Stomach smooth muscle (tissue), 2 donors: ENCODE data around the gene HFM1.

ENCODE experiments used
- H3K27ac ChIP-seq: one replicate; pipeline ENCODE4 v1.7.0; 2013; ENCODE audit warnings: mild to moderate bottlenecking, low read length, inconsistent platforms
- H3K27me3 ChIP-seq, 2 donors: one replicate each; pipeline ENCODE4 v1.7.0; 2013; ENCODE audit warnings: low read length in 2 of 2; ENCODE audit not compliant: insufficient read depth in 2 of 2, control insufficient read depth in 1 of 2
- H3K36me3 ChIP-seq, 2 donors: one replicate each; pipeline ENCODE4 v1.7.0; 2013; ENCODE audit warnings: low read length in 2 of 2; ENCODE audit not compliant: control insufficient read depth in 2 of 2, insufficient read depth in 2 of 2
- H3K4me1 ChIP-seq: one replicate; pipeline ENCODE4 v1.7.0; 2013; ENCODE audit warnings: low read length; ENCODE audit not compliant: control insufficient read depth, insufficient read depth
- H3K4me3 ChIP-seq, 2 donors: one replicate each; pipeline ENCODE4 v1.7.0; 2013; ENCODE audit warnings: low read length in 2 of 2
- H3K9ac ChIP-seq, 2 donors: one replicate each; pipeline ENCODE4 v1.7.0; 2013; ENCODE audit warnings: low read length in 2 of 2, mild to moderate bottlenecking in 1 of 2
- H3K9me3 ChIP-seq, 2 donors: one replicate each; pipeline ENCODE4 v1.7.0; 2013; ENCODE audit warnings: low read length in 2 of 2; ENCODE audit not compliant: control insufficient read depth in 2 of 2
- donor health status: healthy.
- donor health status: Pancreatic carcinoma.

Gene HFM1

DNA sequence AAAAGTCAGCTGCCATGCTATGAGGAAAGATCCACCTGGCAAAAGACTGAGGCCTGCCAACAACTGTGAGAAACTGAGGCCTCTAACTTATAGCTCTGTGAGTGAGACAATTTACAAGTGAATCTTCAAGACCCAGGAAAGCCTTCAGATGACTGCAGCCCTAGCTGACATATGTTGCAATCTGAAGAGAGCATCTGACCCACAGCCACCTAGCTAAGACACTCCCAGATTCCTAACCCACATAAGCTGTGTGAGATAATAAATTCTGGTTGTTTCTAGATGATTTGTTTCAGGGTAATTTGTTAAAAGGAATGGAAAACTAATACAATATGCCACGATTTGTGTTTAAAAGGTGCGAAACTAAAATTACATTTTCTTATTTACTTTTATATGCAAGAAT, 55.1 kb downstream of the HFM1 start:
- Histone ChIP-seq H3K4me1 (no peaks in the 10 kb centered on the region), H3K36me3 (peaks cover 0 to 4% of the 10 kb centered on the region in 2 donors), H3K27me3 (no peaks in the 10 kb centered on the region), H3K4me3 (no peak overlapping the region), H3K9me3 (no peaks in the 10 kb centered on the region), H3K27ac (no peak overlapping the region), H3K9ac (no peak overlapping the region)

DNA sequence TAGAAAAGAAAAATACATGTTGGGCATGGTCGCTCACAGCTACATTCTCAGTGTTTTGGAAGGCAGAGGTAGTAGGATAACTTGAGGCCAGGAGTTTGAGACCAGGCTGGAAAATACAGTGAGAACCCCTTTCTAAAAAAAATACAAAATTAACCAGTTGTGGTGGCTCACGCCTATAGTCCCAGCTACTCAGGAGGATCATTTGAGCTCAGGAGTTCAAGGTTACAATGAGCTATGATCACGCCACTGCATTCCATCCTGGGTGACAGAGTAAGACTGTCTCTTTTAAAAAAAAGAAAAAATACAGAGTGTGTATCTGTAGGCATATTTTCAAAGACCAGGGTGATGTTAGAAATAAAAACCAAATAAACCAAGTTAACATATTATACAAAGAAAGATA, 57.8 kb downstream of the HFM1 start:
- no peaks in the 10 kb centered on the region for H3K4me1 ChIP-seq
- H3K36me3 ChIP-seq, result no peaks in the 10 kb centered on the region
- no peak overlapping the region for H3K4me3 ChIP-seq
- no peak overlapping the region for H3K27ac ChIP-seq
- H3K9ac ChIP-seq, result no peak overlapping the region
- H3K27me3 ChIP-seq, result no peaks in the 10 kb centered on the region
- H3K9me3 ChIP-seq, result no peaks in the 10 kb centered on the region

DNA sequence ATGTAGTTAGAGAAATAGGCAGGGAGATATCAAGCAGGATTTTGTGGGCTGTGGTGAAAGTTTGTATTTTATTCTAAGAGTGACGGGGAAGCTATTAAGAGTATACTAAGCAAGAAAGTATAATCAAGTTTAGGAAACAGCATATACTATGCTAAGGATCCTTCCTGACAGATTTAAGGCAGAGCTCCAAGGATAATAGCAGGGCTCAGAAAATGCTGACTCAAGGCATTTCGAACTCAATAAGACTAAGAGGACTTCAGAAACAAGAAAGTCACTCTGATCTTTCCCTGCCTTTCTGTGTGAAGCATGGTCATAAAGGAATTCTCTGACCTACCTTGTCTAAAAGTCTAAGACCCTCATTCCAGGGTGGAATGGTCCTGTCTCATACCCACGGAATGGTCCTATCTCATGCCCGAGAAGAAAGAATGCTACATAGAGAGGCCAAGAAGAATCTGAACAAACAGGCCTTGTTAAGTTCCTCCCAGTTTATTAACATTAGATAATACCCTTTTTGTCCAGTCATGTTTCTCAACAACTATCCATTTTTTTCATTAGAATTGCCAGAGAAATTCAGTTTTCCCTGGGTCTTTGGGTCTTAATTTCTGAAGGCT, 59.1 kb downstream of the HFM1 start:
- no peak overlapping the region for H3K27ac ChIP-seq
- no peak overlapping the region for H3K9ac ChIP-seq
- H3K4me3 ChIP-seq, result no peak overlapping the region
- no peaks in the 10 kb centered on the region for H3K36me3 ChIP-seq
- H3K9me3 ChIP-seq, result no peaks in the 10 kb centered on the region
- no peaks in the 10 kb centered on the region for H3K27me3 ChIP-seq
- H3K4me1 ChIP-seq, result no peaks in the 10 kb centered on the region

DNA sequence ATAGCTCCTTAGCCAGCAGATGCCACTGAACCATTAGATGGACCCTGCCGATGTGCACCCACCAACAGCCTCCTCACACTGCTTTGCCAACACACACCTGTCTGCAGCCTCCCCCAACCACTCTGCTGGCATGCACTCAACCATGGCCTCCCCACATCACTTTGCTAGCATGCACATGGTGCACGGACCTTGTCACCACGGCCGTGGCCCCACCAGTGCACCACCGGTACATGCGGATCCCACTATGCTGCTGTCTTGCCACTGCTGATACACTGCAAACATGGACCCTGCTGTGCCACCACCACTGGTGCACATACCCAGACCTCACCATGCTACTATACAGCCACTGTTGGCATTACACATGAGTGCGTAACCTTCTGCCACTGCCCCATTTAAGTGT, 66.1 kb downstream of the HFM1 start:
- no peaks in the 10 kb centered on the region for H3K27me3 ChIP-seq
- no peaks in the 10 kb centered on the region for H3K9me3 ChIP-seq
- no peak overlapping the region for H3K4me3 ChIP-seq
- H3K36me3 ChIP-seq, result peaks cover 6 to 7% of the 10 kb centered on the region in 2 donors
- no peak overlapping the region for H3K9ac ChIP-seq
- no peak overlapping the region for H3K27ac ChIP-seq
- H3K4me1 ChIP-seq, result no peaks in the 10 kb centered on the region

- no peak overlapping the region for H3K27ac ChIP-seq
Measured at GRCh38 chr1:91335603-91336002, 69.0 kb downstream of the HFM1 start.

DNA sequence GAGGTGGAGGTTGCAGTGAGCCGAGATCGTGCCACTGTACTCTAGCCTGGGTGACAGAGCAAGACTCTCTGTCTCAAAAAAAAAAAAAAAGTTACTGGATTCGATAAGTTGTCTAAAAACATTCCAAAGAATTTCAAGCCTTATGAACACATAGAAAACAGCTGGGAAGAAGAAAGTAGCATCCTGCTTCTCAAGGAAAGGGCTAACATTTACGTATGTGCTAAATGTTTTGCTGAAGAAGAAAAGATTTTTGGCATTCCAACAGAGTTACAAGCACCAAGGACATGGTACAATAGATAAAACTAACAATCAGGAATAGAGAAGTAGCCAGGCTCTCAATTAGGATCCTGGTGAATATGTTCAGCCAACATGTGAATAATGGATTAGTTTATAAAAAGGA, 69.8 kb downstream of the HFM1 start:
- H3K4me3 ChIP-seq, result no peak overlapping the region
- H3K9me3 ChIP-seq, result no peaks in the 10 kb centered on the region

More at GRCh38 chr1:91335603-91336002, 69.0 kb downstream of the HFM1 start:
- H3K27me3 ChIP-seq, result no peaks in the 10 kb centered on the region
- H3K4me1 ChIP-seq, result no peaks in the 10 kb centered on the region
- H3K36me3 ChIP-seq, result peaks cover 6 to 7% of the 10 kb centered on the region in 2 donors
- no peak overlapping the region for H3K9ac ChIP-seq
- no peaks in the 10 kb centered on the region for H3K9me3 ChIP-seq
- H3K4me3 ChIP-seq, result no peak overlapping the region

DNA sequence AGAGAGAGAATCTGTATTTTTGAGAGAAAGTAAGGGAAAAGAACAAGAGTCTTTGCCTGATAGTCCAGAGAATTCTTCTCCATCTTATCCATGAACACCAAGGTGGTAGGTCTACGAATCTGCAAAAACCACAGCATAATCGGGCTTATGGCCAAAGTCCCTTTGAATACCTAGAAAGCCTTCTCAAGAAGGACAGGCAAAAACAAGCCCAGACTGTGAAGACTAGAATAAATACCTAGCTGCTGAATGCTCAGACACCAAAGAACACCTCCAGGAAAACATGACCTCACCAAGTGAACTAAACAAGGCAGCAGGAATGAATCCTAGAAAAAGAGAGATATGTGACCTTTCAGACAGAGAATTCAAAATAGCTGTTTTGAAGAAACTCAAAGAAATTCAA, 79.2 kb downstream of the HFM1 start:
- no peaks in the 10 kb centered on the region for H3K9me3 ChIP-seq
- no peak overlapping the region for H3K27ac ChIP-seq
- H3K27me3 ChIP-seq, result no peaks in the 10 kb centered on the region
- no peak overlapping the region for H3K4me3 ChIP-seq
- peaks cover 10 to 13% of the 10 kb centered on the region in 2 donors for H3K36me3 ChIP-seq
- no peak overlapping the region for H3K9ac ChIP-seq
- H3K4me1 ChIP-seq, result no peaks in the 10 kb centered on the region

More for the DNA sequence above, 69.8 kb downstream of the HFM1 start:
- no peak overlapping the region for H3K9ac ChIP-seq
- peaks cover 7 to 8% of the 10 kb centered on the region in 2 donors for H3K36me3 ChIP-seq
- H3K4me1 ChIP-seq, result no peaks in the 10 kb centered on the region
- H3K27ac ChIP-seq, result no peak overlapping the region
- H3K27me3 ChIP-seq, result no peaks in the 10 kb centered on the region

GRCh38 chr1:91314643-91315042, 90.0 kb downstream of the HFM1 start:
- H3K4me3 ChIP-seq, result no peak overlapping the region
- H3K9me3 ChIP-seq, result no peaks in the 10 kb centered on the region

GRCh38 chr1:91311672-91312071, 93.0 kb downstream of the HFM1 start:
- H3K9me3 ChIP-seq, result peaks cover 0 to 3% of the 10 kb centered on the region in 2 donors
- no peak overlapping the region for H3K4me3 ChIP-seq
- no peaks in the 10 kb centered on the region for H3K27me3 ChIP-seq
- no peak overlapping the region for H3K27ac ChIP-seq
- no peaks in the 10 kb centered on the region for H3K4me1 ChIP-seq
- H3K9ac ChIP-seq, result no peak overlapping the region
- peaks cover 0 to 2% of the 10 kb centered on the region in 2 donors for H3K36me3 ChIP-seq

More at GRCh38 chr1:91314643-91315042, 90.0 kb downstream of the HFM1 start:
- Histone ChIP-seq H3K27ac (no peak overlapping the region), H3K4me1 (no peaks in the 10 kb centered on the region), H3K9ac (no peak overlapping the region), H3K36me3 (peaks cover 0 to 2% of the 10 kb centered on the region in 2 donors), H3K27me3 (no peaks in the 10 kb centered on the region)

GRCh38 chr1:91308544-91308943, 96.1 kb downstream of the HFM1 start:
- Histone ChIP-seq H3K9ac (no peak overlapping the region), H3K36me3 (no peaks in the 10 kb centered on the region), H3K4me3 (no peak overlapping the region), H3K9me3 (peaks cover 0 to 4% of the 10 kb centered on the region in 2 donors), H3K4me1 (no peaks in the 10 kb centered on the region), H3K27ac (no peak overlapping the region), H3K27me3 (no peaks in the 10 kb centered on the region)

- Histone ChIP-seq H3K9me3 (peaks cover 3 to 5% of the 10 kb centered on the region in 2 donors), H3K36me3 (no peaks in the 10 kb centered on the region), H3K27ac (no peak overlapping the region), H3K4me1 (no peaks in the 10 kb centered on the region), H3K4me3 (no peak overlapping the region), H3K27me3 (no peaks in the 10 kb centered on the region), H3K9ac (no peak overlapping the region)
Measured at GRCh38 chr1:91307784-91308409, 96.7 kb downstream of the HFM1 start.
